CD4-positive, alpha-beta T cell treated with Interleukin-15 for 1 hour (primary cell): Measurements from ENCODE around the gene NASP.

Source experiments
- DNase-seq: peaks from one replicate; pipeline ENCODE4 v3.0.0-alpha.2; 2020

NASP gene

GRCh38 chr1:45620588-45621500 is 37.0 kb downstream of the NASP start:
- no peak for DNase-seq

GRCh38 chr1:45621501-45621836 is 37.6 kb downstream of the NASP start:
- no peak for DNase-seq

GRCh38 chr1:45621895-45622523 is 38.2 kb downstream of the NASP start:
- DNase-seq = no peak

GRCh38 chr1:45622524-45623394 is 38.9 kb downstream of the NASP start:
- DNase-seq = no peak

GRCh38 chr1:45623972-45624371 is 40.1 kb downstream of the NASP start, which contains the start of gene CCDC17:
Gene CCDC17, minus strand, starts transcription at chr1:45624054. Its CDS starts 145 bp downstream, at chr1:45623909.
- no peak for DNase-seq

- DNase-seq = no peak
Observed at GRCh38 chr1:45629035-45629434, 45.2 kb downstream of the NASP start.

- no peak for DNase-seq
Observed at GRCh38 chr1:45630429-45630828, 46.6 kb downstream of the NASP start.

GRCh38 chr1:45635211-45635610 is 51.4 kb downstream of the NASP start:
- no peak for DNase-seq

- no peak for DNase-seq
Observed at GRCh38 chr1:45640293-45640692, 56.5 kb downstream of the NASP start.

- no peak for DNase-seq
Observed at GRCh38 chr1:45643321-45643720, 59.5 kb downstream of the NASP start.

- DNase-seq = no peak
Observed at GRCh38 chr1:45643978-45644377, 60.1 kb downstream of the NASP start.

- no peak for DNase-seq
Observed at GRCh38 chr1:45644661-45645060, 60.8 kb downstream of the NASP start.

- DNase-seq = no peak
Observed at GRCh38 chr1:45647248-45648021, 63.6 kb downstream of the NASP start.

GRCh38 chr1:45654540-45655280 is 70.9 kb downstream of the NASP start:
- DNase-seq = no peak

- DNase-seq = no peak
Observed at GRCh38 chr1:45656573-45657226, 72.9 kb downstream of the NASP start.

GRCh38 chr1:45658171-45658570 is 74.3 kb downstream of the NASP start:
- no peak for DNase-seq

GRCh38 chr1:45659222-45659621 is 75.4 kb downstream of the NASP start:
- no peak for DNase-seq

GRCh38 chr1:45660336-45660735 is 76.5 kb downstream of the NASP start:
- DNase-seq = no peak

GRCh38 chr1:45666836-45667235 is 83.0 kb downstream of the NASP start:
- no peak for DNase-seq

GRCh38 chr1:45667321-45668111 is 83.7 kb downstream of the NASP start:
- no peak for DNase-seq
